HCT116 (cell line): ENCODE measurements around the gene SOX18. TPM values are rescaled to one million over a fixed set of nuclear protein-coding genes. Genes with fewer than 3 reads are reported as not detected.

Source experiments
- ATAC-seq: fragments of 200-7000 bp; cut with Tn5 transposase; 2 replicates; pipeline ENCODE4 v1.9.1; 2020; ENCODE audit warnings: mild to moderate bottlenecking, moderate library complexity
- BruUV-seq: library from RNA; stranded (reverse); fragments of 400-500 nt; replicated peaks from 2 replicates; lab custom pipeline; 2021; lab: Mats Ljungman, UMichigan
- CTCF ChIA-PET: fragments of 300-600 bp; sonication (Branson Sonifier 250); formaldehyde crosslinking; loops from one replicate; lab custom pipeline; 2021; ENCODE audit warnings: antibody characterized with exemption; lab: Charles Lee
- POLR2A ChIA-PET: fragments of 300-600, 350-600 bp; sonication (Branson Sonifier 250); formaldehyde crosslinking; loops from one replicate; lab custom pipeline; 2021; ENCODE audit warnings: antibody characterized with exemption; lab: Charles Lee
- RAD21 ChIA-PET, 2 experiments: fragments of 300-600 bp; sonication (Branson Sonifier 250); formaldehyde crosslinking; loops; one replicate each; lab custom pipeline; 2023; ENCODE audit warnings: low total read pairs in 2 of 2; ENCODE audit not compliant: uncharacterized antibody in 2 of 2, unreplicated experiment in 2 of 2, low non-redundant PET in 1 of 2; lab: Charles Lee
- DNase-seq: peaks from one replicate; pipeline ENCODE4 v3.0.0-alpha.2; 2010; ENCODE audit warnings: low read depth, low spot score
- H2AFZ ChIP-seq: fragments of 200-600 bp; shearing (Covaris generic), sonication (generic); 2 replicates; pipeline ENCODE4 v1.6.1; 2017; ENCODE audit warnings: low read depth, mixed run types, mixed read lengths, antibody characterized with exemption, low read length; ENCODE audit not compliant: poor library complexity, severe bottlenecking
- H3K27ac ChIP-seq: 2 replicates; pipeline ENCODE4 v1.5.1; 2012; ENCODE audit warnings: low read depth, low read length
- H3K27me3 ChIP-seq: fragments of 200-600 bp; sonication (generic); 2 replicates; pipeline ENCODE4 v1.6.1; 2016; ENCODE audit warnings: mixed run types, low read length, mixed read lengths; ENCODE audit not compliant: insufficient read depth
- H3K36me3 ChIP-seq, 2 experiments: fragments of 200-500 bp in 1 of 2; fragments of 200-600 bp in 1 of 2; sonication (Bioruptor generic) in 1 of 2; sonication (generic) in 1 of 2; 2 replicates each; pipeline versions ENCODE4 v1.5.1 to v1.6.1; 2014 to 2016; ENCODE audit warnings: low read length in 2 of 2, inconsistent platforms in 1 of 2, mixed read lengths in 1 of 2, mixed run types in 1 of 2; ENCODE audit not compliant: insufficient read depth in 2 of 2, control insufficient read depth in 1 of 2
- H3K4me1 ChIP-seq, 2 experiments: fragments of 200-600 bp in 1 of 2; sonication (generic) in 1 of 2; 2 replicates each; pipeline versions ENCODE4 v1.5.1 to v1.6.1; 2012 to 2017; ENCODE audit warnings: low read length in 2 of 2, inconsistent platforms in 1 of 2, mild to moderate bottlenecking in 1 of 2, mixed read lengths in 1 of 2, mixed run types in 1 of 2, moderate library complexity in 1 of 2; ENCODE audit not compliant: insufficient read depth in 2 of 2, control insufficient read depth in 1 of 2
- H3K4me2 ChIP-seq: fragments of 200-600 bp; sonication (generic); 2 replicates; pipeline ENCODE4 v1.6.1; 2017; ENCODE audit warnings: mixed run types, low read length, mixed read lengths
- H3K4me3 ChIP-seq, 2 experiments: fragments of 200-600 bp in 1 of 2; sonication (generic) in 1 of 2; replicated peaks in 1 of 2; 2 replicates each; pipeline ENCODE4 v1.5.1; 2011 to 2016; ENCODE audit warnings: low read length in 2 of 2, control low read depth in 1 of 2, low read depth in 1 of 2, mild to moderate bottlenecking in 1 of 2, mixed read lengths in 1 of 2, mixed run types in 1 of 2
- H3K79me2 ChIP-seq: fragments of 200-600 bp; sonication (generic); 2 replicates; pipeline ENCODE4 v1.6.1; 2017; ENCODE audit warnings: mild to moderate bottlenecking, mixed run types, low read length, moderate library complexity, mixed read lengths; ENCODE audit not compliant: insufficient read depth
- H3K9ac ChIP-seq: fragments of 200-600 bp; sonication (generic); 2 replicates; pipeline ENCODE4 v1.6.1; 2016; ENCODE audit warnings: low read length, mixed read lengths
- H3K9me2 ChIP-seq: fragments of 200-600 bp; sonication (generic), shearing (Covaris generic); 2 replicates; pipeline ENCODE4 v1.6.1; 2017; ENCODE audit warnings: mixed run types, mild to moderate bottlenecking, moderate library complexity; ENCODE audit not compliant: insufficient read depth
- H3K9me3 ChIP-seq, 2 experiments: fragments of 200-500 bp in 1 of 2; fragments of 200-600 bp in 1 of 2; sonication (Bioruptor generic) in 1 of 2; sonication (generic) in 1 of 2; 2 replicates each; pipeline ENCODE4 v1.6.1; 2014 to 2017; ENCODE audit warnings: low read length in 2 of 2, mixed read lengths in 2 of 2, inconsistent platforms in 1 of 2, low read depth in 1 of 2, mild to moderate bottlenecking in 1 of 2, mixed run types in 1 of 2, moderate library complexity in 1 of 2; ENCODE audit not compliant: control insufficient read depth in 1 of 2, insufficient read depth in 1 of 2
- H4K20me1 ChIP-seq: fragments of 200-600 bp; sonication (generic), shearing (Covaris generic); 2 replicates; pipeline ENCODE4 v1.6.1; 2017; ENCODE audit warnings: mixed run types, mild to moderate bottlenecking, moderate library complexity; ENCODE audit not compliant: insufficient read depth
- CEBPB ChIP-seq: IDR thresholded peaks from 2 replicates; pipeline ENCODE4 v1.6.1; 2012; ENCODE audit warnings: low read depth
- CTCF ChIP-seq, 3 experiments: fragments of 200-600 bp in 1 of 3; sonication (generic) in 1 of 3; IDR thresholded peaks in 2 of 3; conservative IDR thresholded peaks in 1 of 3; 2 replicates each; pipeline ENCODE4 v1.5.1; 2012 to 2017; ENCODE audit warnings: low read depth in 2 of 3, low read length in 2 of 3, antibody characterized with exemption in 1 of 3, borderline replicate concordance in 1 of 3, control low read depth in 1 of 3, mild to moderate bottlenecking in 1 of 3, mixed read lengths in 1 of 3, mixed run types in 1 of 3, moderate library complexity in 1 of 3; ENCODE audit not compliant: insufficient read depth in 1 of 3
- EGR1 ChIP-seq: IDR thresholded peaks from 2 replicates; pipeline ENCODE4 v1.6.1; 2012; ENCODE audit warnings: low read depth
- ELF1 ChIP-seq: IDR thresholded peaks from 2 replicates; pipeline ENCODE4 v1.6.1; 2012; ENCODE audit warnings: low read depth, borderline replicate concordance
- EZH2 ChIP-seq: fragments of 200-600 bp; sonication (generic); IDR thresholded peaks from 2 replicates; pipeline ENCODE4 v1.6.1; 2017; ENCODE audit warnings: antibody characterized with exemption, mixed run types
- FOSL1 ChIP-seq: IDR thresholded peaks from 2 replicates; pipeline ENCODE4 v1.6.1; 2012; ENCODE audit warnings: low read depth
- MAX ChIP-seq: IDR thresholded peaks from 2 replicates; pipeline ENCODE4 v1.6.1; 2012
- POLR2A ChIP-seq: IDR thresholded peaks from 2 replicates; pipeline ENCODE4 v1.7.0; 2011; ENCODE audit warnings: borderline replicate concordance; ENCODE audit not compliant: insufficient read depth, insufficient read length; ENCODE audit errors: extremely low read depth
- POLR2AphosphoS5 ChIP-seq: IDR thresholded peaks from 2 replicates; pipeline ENCODE4 v1.6.1; 2011; ENCODE audit warnings: mild to moderate bottlenecking, low read depth, low read length, moderate library complexity
- RAD21 ChIP-seq: IDR thresholded peaks from 2 replicates; pipeline ENCODE4 v1.6.1; 2012; ENCODE audit warnings: low read depth, mild to moderate bottlenecking
- REST ChIP-seq: IDR thresholded peaks from 2 replicates; pipeline ENCODE4 v1.6.1; 2012; ENCODE audit warnings: low read depth
- SP1 ChIP-seq: IDR thresholded peaks from 2 replicates; pipeline ENCODE4 v1.6.1; 2012; ENCODE audit warnings: low read depth
- YY1 ChIP-seq: IDR thresholded peaks from 2 replicates; pipeline ENCODE4 v1.6.1; 2011; ENCODE audit warnings: low read length, low read depth, moderate library complexity, mild to moderate bottlenecking; ENCODE audit not compliant: insufficient replicate concordance; ENCODE audit errors: extremely low read depth
- ZBTB33 ChIP-seq: IDR thresholded peaks from 2 replicates; pipeline ENCODE4 v1.6.1; 2011; ENCODE audit warnings: mild to moderate bottlenecking, low read length, moderate library complexity; ENCODE audit not compliant: insufficient replicate concordance; ENCODE audit errors: extremely low read depth
- intact Hi-C: fragments of 100-400 bp; cut with micrococcal nuclease; formaldehyde crosslinking; loops from 2 replicates; pipeline ENCODE4 v1.10.0; 2022
- total RNA-seq: library from RNA; stranded (reverse); gene quantifications from one replicate; pipeline ENCODE4 v1.2.1, GENCODE V29; 2021; ENCODE audit not compliant: unreplicated experiment

SOX18 gene
- total RNA-seq, 1 experiment from 2014 or later: 3.3 TPM

GRCh38 chr20:64075556-64075955, 26.1 kb upstream of the SOX18 start:
- ATAC-seq (no peak), DNase-seq (no peak)
- H2AFZ ChIP-seq: no peak overlapping the region
- BruUV-seq: no TSS peak
- no peaks in the 10 kb centered on the region for H3K27me3 ChIP-seq
- TF ChIP-seq ELF1: no peak
- no peak for TF ChIP-seq EZH2
- no peak for TF ChIP-seq FOSL1
- no peak for TF ChIP-seq ZBTB33
- TF ChIP-seq RAD21: no peak
- no peak for TF ChIP-seq MAX
- no peak for TF ChIP-seq YY1
- no peak for TF ChIP-seq CEBPB
- TF ChIP-seq POLR2A: no peak
- TF ChIP-seq CTCF (IDR thresholded peaks at IDR 0.05 in 2 of 3, conservative IDR thresholded peaks at IDR 0.05 in 1 of 3; ENCODE audit: borderline replicate concordance in 1 of 3, insufficient read depth in 1 of 3, low read depth in 2 of 3, low read length in 2 of 3): no peak
- TF ChIP-seq EGR1: no peak
- no peak for TF ChIP-seq SP1
- TF ChIP-seq REST: no peak
- TF ChIP-seq POLR2AphosphoS5: no peak
- H3K36me3 ChIP-seq: no peaks in the 10 kb centered on the region
- H3K9me2 ChIP-seq: no peaks in the 10 kb centered on the region
- no peak overlapping the region for H3K4me2 ChIP-seq
- no peak overlapping the region for H3K9ac ChIP-seq
- no peaks in the 10 kb centered on the region for H4K20me1 ChIP-seq
- H3K4me1 ChIP-seq: peaks cover 9 to 14% of the 10 kb centered on the region in 2 experiments
- RAD21 ChIA-PET: no interaction called here
- POLR2A ChIA-PET: interaction anchor here (1.8 kb wide), 1 partner anchor 13 kb away, joined by 5 read pairs; no protein-coding TSS in a partner anchor
- H3K79me2 ChIP-seq: peaks cover 9% of the 10 kb centered on the region; the same call in 1 of the 2 replicates
- no peaks in the 10 kb centered on the region for H3K9me3 ChIP-seq
- no peak overlapping the region for H3K27ac ChIP-seq
- H3K4me3 ChIP-seq: no peak overlapping the region
- intact Hi-C loops: no loop called here
- CTCF ChIA-PET: no interaction called here
